ENCODE data around the gene ARHGAP1. TPM values are rescaled to one million over a fixed set of nuclear protein-coding genes. Genes with fewer than 3 reads are reported as not detected.

ARHGAP1 gene
- total RNA-seq, 1 experiment from 2014 or later = 64.2 TPM

DNA sequence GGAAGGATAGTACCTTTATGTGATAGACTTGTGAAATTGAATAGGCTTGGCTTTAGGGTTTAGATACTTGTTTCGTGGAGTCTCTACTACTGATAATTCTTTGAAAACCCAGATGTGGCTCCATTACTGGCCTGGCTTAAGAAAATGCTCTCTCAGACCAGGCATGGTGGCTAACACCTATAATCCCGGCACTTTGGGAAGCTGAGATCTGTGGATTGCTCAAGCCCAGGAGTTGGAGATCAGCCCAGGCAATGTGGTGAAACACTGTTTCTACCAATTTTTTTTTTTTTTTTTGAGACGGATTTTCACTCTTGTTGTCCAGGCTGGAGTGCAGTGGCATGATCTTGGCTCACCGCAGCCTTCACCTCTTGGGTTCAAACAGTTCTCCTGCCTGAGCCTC lies 42.2 kb downstream of the ARHGAP1 start:
- CTCF ChIA-PET = no interaction called here
- Histone ChIP-seq H3K27ac (no peak overlapping the region), H3K27me3 (ENCODE audit: insufficient read depth, low read depth) (no peaks in the 10 kb centered on the region), H4K20me1 (ENCODE audit: insufficient read depth) (no peaks in the 10 kb centered on the region), H3K4me2 (no peak overlapping the region), H3K4me1 (replicated peaks; ENCODE audit: insufficient read depth) (no peaks in the 10 kb centered on the region), H3K79me2 (ENCODE audit: low read depth) (no peaks in the 10 kb centered on the region), H3K36me3 (ENCODE audit: low read depth) (peaks cover 38% of the 10 kb centered on the region), H3K4me3 (no peak overlapping the region), H3F3A (ENCODE audit: insufficient read depth, low read depth) (peaks cover 6% of the 10 kb centered on the region; the same call in 1 of the 2 replicates), H3K9me2 (ENCODE audit: insufficient read depth) (no peaks in the 10 kb centered on the region), H2AFZ (no peak overlapping the region), H3K9me3 (ENCODE audit: insufficient read depth, low read depth) (no peaks in the 10 kb centered on the region)
- intact Hi-C loops (cut with micrococcal nuclease; ENCODE audit: unreplicated experiment) = no loop called here
- BruUV-seq (replicated peaks) = no TSS peak
- POLR2A ChIA-PET (ENCODE audit: unreplicated experiment) = interaction anchor here (0.7 kb wide), 1 partner anchor 16 kb away, joined by 3 read pairs; no protein-coding TSS in a partner anchor
- TF ChIP-seq, protein P1, sequence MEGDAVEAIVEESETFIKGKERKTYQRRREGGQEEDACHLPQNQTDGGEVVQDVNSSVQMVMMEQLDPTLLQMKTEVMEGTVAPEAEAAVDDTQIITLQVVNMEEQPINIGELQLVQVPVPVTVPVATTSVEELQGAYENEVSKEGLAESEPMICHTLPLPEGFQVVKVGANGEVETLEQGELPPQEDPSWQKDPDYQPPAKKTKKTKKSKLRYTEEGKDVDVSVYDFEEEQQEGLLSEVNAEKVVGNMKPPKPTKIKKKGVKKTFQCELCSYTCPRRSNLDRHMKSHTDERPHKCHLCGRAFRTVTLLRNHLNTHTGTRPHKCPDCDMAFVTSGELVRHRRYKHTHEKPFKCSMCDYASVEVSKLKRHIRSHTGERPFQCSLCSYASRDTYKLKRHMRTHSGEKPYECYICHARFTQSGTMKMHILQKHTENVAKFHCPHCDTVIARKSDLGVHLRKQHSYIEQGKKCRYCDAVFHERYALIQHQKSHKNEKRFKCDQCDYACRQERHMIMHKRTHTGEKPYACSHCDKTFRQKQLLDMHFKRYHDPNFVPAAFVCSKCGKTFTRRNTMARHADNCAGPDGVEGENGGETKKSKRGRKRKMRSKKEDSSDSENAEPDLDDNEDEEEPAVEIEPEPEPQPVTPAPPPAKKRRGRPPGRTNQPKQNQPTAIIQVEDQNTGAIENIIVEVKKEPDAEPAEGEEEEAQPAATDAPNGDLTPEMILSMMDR (conservative IDR thresholded peaks at IDR 0.05) = no peak
- TF ChIP-seq EZH2 (IDR thresholded peaks at IDR 0.05; ENCODE audit: low read depth) = no peak
- no peak for DNase-seq

DNA sequence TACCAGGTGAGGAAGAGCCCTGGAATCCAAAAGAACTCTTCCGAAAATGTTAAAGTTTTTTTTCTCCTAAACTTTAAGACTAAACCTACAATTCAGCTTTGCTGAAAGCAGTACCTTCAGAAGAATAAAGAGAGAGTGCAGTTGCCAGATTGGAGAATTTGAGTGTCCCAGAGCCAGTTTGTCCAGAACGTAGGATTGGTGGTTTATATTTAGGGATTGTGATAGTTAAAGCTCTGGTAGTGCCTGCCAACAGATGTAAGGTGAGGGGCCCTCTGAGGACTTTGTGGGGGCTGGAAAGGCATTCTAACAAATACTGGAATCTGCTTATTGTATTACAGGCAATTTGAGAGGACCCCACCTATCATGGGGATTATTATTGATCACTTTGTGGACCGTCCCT lies 43.2 kb downstream of the ARHGAP1 start:
- intact Hi-C loops (cut with micrococcal nuclease; ENCODE audit: unreplicated experiment) = no loop called here
- Histone ChIP-seq H3K27me3 (ENCODE audit: insufficient read depth, low read depth) (no peaks in the 10 kb centered on the region), H3K4me3 (no peak overlapping the region), H3K4me1 (replicated peaks; ENCODE audit: insufficient read depth) (no peaks in the 10 kb centered on the region), H2AFZ (no peak overlapping the region), H3K4me2 (no peak overlapping the region), H3K9me3 (ENCODE audit: insufficient read depth, low read depth) (no peaks in the 10 kb centered on the region), H3K9me2 (ENCODE audit: insufficient read depth) (no peaks in the 10 kb centered on the region), H3K27ac (no peak overlapping the region), H3K36me3 (ENCODE audit: low read depth) (peaks cover 42% of the 10 kb centered on the region), H3F3A (ENCODE audit: insufficient read depth, low read depth) (peaks cover 6% of the 10 kb centered on the region; the same call in 1 of the 2 replicates), H3K79me2 (ENCODE audit: low read depth) (no peaks in the 10 kb centered on the region), H4K20me1 (ENCODE audit: insufficient read depth) (no peaks in the 10 kb centered on the region; the same call in 1 of the 2 replicates)
- ChIA-PET CTCF (no interaction called here), POLR2A (ENCODE audit: unreplicated experiment) (interaction anchor here (0.6 to 0.7 kb wide), 2 partner anchors 109 to 149 kb away, joined by 3 read pairs; no protein-coding TSS in a partner anchor)
- TF ChIP-seq EZH2 (IDR thresholded peaks at IDR 0.05; ENCODE audit: low read depth) = no peak
- TF ChIP-seq, protein P1 (conservative IDR thresholded peaks at IDR 0.05) = no peak
- no peak for DNase-seq
- no TSS peak for BruUV-seq (replicated peaks)

DNA sequence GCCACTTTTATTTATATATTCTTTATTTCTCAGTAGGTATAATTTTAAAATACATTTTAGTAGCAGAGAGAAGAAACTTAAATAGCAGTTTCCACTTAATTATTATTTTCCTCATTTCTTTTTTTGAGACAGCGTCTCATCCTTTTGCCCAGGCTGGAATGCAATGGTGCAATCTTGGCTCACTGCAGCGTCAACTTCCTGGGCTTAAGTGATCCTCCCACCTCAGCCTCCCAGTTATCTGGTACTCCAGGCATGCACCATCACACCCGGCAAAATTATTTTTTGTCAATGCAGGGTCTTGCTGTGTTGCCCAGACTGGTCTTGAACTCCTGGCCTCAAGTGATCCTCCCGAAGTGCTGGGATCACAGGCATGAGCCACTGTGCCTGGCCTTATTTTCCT lies 44.8 kb downstream of the ARHGAP1 start:
- intact Hi-C loops (cut with micrococcal nuclease; ENCODE audit: unreplicated experiment) = no loop called here
- Histone ChIP-seq H3K4me3 (no peak overlapping the region), H3F3A (ENCODE audit: insufficient read depth, low read depth) (peaks cover 6% of the 10 kb centered on the region; the same call in 1 of the 2 replicates), H3K27ac (no peak overlapping the region), H3K4me2 (no peak overlapping the region), H3K9me2 (ENCODE audit: insufficient read depth) (no peaks in the 10 kb centered on the region), H4K20me1 (ENCODE audit: insufficient read depth) (no peaks in the 10 kb centered on the region; the same call in 1 of the 2 replicates), H3K79me2 (ENCODE audit: low read depth) (no peaks in the 10 kb centered on the region), H2AFZ (no peak overlapping the region), H3K36me3 (ENCODE audit: low read depth) (peaks cover 48% of the 10 kb centered on the region), H3K4me1 (replicated peaks; ENCODE audit: insufficient read depth) (no peaks in the 10 kb centered on the region), H3K27me3 (ENCODE audit: insufficient read depth, low read depth) (no peaks in the 10 kb centered on the region), H3K9me3 (ENCODE audit: insufficient read depth, low read depth) (no peaks in the 10 kb centered on the region)
- POLR2A ChIA-PET (ENCODE audit: unreplicated experiment) = no interaction called here
- no TSS peak for BruUV-seq (replicated peaks)
- CTCF ChIA-PET = no interaction called here
- DNase-seq = no peak
- TF ChIP-seq, protein P1 (conservative IDR thresholded peaks at IDR 0.05) = no peak
- TF ChIP-seq EZH2 (IDR thresholded peaks at IDR 0.05; ENCODE audit: low read depth) = no peak
